GM21390 (cell line): ENCODE data around the gene ABCD2.
"Not testable (repeated sequence)": the region's sequence is repeated elsewhere in the genome, so short reads cannot be mapped to it uniquely, and the experiment has no call there.

Experiments used
- ATAC-seq: cut with Tn5 transposase; IDR thresholded peaks from one replicate; pipeline ENCODE4 v1.9.1; 2021; ENCODE audit not compliant: unreplicated experiment

Gene ABCD2

DNA sequence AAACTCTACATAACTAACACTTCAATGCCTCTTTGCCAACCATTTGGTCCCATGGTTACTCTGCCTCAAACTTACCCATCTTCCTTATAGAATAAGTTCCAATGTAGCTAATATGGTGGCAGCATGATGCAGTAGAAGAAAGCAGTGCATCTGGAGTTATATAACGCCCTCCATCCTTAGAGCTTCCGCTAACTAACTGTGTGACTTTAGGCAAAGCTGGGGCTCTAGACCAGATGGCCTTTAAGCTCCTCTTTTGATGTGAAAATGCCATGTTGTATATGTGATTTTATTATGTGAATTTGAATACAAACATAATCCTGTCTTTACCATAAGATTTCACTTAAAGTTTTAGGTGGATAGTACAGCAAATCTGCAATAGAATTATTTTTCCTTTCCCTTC is 6.1 kb downstream of the ABCD2 start:
- no peak for ATAC-seq

DNA sequence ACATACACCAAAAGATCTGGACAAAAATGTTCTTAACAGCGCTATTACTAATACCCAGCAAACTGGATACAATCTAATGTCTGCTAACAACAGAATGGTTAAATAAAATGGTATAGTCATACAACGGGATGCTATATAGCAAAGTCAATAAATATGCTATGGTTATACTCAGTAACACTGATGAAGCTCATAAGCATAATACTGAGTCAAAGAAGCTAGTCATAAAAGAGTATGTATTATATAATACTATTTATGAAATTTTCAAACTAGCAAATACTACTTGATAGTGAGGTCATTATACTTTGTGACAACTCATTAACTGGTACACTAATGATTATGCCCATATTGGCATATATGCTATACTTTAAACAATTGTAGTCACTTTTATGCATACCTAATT is 7.4 kb downstream of the ABCD2 start:
- ATAC-seq = no peak

DNA sequence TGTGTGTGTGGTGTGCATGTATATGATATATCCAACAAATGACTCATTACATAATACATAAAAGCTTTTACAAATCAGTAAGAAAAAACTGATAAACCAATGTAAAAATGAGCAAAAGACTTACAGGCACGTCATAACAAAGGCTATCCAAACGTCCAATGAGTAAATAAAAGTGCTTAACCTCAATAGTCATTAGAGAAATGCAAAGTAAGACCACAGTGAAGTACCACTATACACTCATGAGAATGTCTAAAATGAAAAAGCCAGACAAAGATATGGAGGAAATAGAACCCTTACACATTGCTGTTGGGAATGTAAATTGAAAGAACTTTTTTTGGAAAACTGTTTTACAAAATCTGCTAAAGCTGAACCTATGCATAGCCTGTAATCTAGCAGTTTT is 7.8 kb downstream of the ABCD2 start:
- no peak for ATAC-seq

DNA sequence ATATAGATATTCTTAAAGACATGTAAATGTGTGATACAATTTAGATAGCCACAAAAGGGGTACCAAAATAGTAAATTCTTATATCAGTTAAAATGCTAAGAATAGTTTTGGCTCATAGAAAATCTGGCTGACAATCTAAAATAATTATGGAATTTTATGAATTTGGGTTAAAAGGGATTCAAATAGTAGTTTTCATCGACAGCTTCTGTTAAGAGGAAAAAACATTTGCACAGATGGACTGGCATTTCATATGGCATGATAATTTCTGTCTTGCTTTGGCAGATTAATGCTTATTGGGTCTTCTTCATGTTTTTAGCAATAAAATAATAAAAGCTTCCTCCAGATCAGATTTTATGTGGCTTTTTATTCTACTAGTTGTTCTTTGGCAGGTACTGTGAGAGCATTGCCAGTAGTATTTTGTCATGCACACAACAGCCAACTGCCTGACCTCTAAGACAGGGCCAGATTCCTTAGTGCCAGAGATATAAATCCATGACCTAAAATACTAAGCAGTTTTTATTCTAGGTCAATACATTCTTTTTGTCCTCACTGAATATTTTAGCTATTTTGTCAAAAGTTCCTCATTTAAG is 9.1 kb downstream of the ABCD2 start:
- ATAC-seq = no peak

DNA sequence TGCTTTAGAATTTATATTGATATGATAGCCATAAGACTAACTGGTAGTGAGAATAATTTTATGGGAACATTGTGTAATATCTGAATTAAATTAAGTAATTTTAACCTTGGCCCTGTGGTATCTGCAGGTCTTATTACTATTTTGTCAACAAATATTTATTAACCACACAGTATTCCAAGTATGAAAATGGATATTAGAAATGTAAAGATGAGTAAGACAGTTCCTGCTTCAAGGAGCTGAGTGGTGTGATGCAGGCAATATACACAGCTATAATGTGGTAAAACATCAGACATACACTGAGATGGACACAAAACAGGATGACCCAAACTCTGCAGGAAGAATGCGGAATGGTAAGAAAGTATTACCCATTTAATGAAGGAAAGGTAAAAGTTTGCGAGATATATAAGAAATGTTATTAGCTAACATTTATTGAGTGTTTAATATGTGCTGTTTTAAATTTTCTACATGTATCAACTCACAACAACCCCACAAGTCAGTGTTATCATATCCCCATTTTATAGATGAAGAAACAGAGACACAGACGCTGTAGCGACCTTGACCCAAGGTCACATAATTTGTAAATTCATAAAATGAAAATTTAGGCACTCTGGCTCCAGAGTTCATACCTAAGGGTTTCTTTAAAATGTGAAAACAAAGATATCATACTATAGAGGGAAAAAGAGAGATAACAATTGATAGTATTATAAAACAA is 12.7 kb downstream of the ABCD2 start:
- no peak for ATAC-seq

DNA sequence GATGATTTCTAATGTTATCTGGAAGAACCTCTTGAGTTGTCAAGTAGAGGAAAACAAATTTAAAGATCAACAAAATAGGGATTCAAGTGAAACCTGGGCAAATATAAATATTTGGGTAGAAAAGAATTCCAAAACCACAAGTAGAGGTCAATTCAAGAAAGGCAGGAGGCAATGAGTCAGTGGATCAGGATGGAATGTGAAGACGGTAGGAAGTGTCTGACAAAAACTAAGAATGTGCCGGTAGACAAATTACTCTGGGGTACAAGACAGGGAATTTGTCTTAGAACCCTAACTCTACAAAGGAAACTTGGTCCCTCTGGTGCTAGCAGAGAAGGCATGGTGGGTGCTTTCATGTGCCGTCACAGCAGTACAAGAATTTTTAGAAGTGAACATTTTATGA is 13.6 kb downstream of the ABCD2 start:
- ATAC-seq = no peak

DNA sequence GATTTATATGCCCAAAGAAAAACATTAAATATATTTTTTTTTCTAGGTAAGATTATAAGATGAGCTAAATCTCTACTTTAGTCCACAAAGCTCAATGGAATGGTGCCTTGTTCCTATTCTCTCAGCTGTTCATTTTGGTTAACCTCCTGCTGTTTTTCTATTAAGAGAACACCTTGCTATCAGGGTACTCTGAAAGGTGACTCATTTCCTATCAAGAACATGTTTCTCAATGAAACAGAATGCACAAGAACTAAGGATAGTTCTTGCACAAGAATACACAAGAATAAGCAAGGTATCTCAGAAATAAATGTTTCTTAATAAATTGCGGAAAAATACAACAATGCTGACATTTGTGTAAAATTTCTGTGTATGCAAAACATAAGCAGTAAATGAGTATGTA is 14.1 kb downstream of the ABCD2 start:
- no peak for ATAC-seq

DNA sequence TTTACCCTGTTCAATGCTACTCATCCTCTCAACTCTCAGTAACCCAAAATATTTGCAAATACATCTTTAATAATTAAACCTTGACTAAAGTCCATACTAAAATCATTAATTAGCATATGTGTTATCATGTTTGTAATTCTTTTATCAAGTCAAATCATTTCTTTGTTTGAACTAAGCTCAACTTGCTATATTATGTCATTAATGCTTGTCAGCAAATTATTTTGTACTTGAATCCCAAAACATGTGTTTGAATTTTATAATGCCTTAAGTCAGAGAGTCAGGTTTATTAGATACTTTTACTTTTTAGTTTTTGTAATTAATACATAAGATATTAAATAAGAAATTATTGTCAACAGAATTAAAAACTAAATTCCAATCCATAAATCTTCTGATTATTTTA is 16.5 kb downstream of the ABCD2 start:
- ATAC-seq = no peak

DNA sequence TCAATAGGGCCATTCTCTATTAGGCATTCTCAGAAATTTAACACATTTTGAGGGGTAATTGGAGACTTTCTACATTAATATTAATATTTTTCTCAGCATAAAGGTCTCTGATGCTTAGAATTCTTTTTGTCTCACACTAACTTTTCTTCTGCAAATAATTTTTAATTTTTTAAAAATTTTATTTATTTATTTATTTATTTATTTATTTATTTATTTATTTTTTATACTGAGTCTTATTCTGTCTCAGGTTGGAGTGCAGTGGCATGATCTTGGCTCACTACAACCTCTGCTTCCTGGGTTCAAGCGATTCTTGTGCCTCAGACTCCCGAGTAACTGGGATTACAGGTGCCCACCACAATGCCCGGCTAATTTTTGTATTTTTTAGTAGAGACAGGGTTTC is 17.7 kb downstream of the ABCD2 start:
- not testable (repeated sequence) for ATAC-seq

DNA sequence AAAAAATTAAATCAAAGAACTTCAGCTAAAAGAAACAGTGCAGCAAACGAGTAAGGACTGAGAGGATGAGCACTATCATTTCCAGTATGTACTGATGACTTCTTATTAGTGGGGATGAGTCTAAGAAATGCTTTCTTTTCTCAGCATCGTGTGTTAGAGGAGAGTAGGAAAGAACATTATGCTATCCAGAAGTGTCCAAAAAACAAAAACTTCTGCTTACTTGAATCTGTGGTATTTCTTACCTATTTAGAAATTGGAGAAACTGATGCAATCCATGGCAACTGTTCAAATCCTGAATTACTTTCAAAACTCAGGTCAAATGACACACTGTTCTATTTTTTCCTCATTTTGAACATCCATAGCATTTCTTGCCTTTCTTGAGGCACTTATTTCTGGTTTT is 23.7 kb downstream of the ABCD2 start:
- ATAC-seq = no peak

DNA sequence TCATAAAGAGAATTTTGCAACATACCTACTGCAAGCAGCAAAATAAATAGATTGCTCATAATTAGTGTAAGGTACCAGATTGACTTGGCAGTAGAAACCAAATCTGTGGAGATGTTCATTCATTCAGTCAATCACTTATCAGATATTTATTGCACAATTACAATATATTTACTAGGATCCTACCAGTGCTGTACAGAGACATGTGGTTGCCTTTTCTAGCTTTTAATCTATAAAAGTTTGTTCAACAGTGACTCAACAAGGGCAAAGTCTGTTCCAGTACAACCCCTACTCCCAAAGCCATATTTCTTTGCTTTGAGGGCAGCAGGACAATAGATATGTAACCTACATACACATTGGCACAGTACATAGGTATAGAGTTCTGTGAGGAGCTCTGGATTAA is 27.3 kb downstream of the ABCD2 start:
- ATAC-seq = no peak

GRCh38 chr12:39588348-39588747 is 31.3 kb downstream of the ABCD2 start:
- no peak for ATAC-seq

- peak; percentile 84 for ATAC-seq
These were observed 32.4 kb downstream of the ABCD2 start for GRCh38 chr12:39587225-39587624.

GRCh38 chr12:39586816-39587215 is 32.8 kb downstream of the ABCD2 start:
- no peak for ATAC-seq

DNA sequence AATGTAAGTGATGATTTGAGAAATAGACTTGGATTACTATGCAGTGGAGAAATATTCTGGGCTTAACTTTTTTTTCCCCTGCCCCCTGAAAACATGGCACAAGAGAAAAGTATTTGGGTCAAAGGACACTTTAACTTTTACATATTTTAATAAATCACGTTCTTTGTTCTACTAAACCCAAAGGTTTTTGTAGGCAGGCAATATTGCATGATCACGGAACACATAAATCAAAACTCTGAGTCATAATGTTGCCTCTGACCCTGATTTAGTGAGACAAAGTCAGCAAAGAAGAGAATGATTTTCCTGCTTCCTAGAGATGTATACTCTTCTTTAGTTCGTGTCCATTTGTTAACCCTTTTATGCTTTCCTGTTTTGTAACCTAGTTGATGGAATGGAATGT is 38.0 kb downstream of the ABCD2 start:
- ATAC-seq = no peak

- no peak for ATAC-seq
These were observed 44.1 kb downstream of the ABCD2 start for GRCh38 chr12:39575498-39575875.

DNA sequence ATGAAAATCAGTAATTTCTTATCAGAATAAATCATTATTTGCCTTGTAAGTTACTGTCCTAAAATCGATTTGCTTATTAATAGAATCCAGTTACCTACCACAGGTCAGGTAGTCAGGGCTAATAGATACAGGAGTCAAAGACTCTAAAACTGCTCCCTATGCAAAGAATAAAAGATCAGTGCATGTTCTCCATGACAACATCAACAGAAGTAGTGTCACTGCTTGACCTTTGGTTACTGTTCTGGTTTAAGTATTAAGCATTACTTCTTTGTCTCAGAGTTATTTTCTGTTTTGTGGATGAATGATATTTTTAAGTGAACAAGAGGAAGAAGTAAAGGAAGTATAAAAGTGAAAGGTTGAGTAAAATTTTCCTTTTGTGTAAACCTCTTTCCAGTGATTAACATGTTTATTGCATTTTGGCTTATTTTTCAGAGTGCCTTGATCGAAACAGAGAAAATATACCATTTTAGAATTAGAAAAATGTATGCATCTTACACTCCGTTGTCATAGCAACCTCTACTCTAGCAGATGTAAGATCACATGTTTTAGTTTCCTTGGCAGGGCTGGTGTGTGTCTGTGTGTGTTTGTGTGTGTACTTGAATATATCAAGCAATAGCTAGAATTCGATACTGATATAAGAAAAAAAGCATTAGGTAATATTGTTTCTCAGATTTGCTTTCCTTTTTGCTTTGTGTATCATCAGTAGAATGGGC is 44.7 kb downstream of the ABCD2 start:
- no peak for ATAC-seq

DNA sequence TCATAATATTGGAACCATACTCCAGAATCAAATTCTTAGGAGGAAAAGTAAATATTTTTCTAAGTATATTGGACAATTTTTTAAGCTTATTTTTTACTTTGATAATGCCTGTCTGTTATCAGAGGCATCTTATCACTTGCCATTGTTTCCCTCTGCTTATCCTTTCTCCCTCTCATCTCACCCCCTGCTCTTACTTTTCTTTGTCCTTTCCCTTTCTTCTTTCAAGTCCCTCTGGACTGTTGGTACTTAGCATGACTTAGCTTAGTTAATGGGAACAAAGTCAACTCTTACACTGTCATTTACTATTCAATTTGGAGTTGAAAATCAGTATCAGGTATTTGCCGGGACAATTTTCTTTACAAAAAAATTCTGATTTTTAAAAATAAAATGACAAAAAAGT is 45.2 kb downstream of the ABCD2 start:
- ATAC-seq = no peak

DNA sequence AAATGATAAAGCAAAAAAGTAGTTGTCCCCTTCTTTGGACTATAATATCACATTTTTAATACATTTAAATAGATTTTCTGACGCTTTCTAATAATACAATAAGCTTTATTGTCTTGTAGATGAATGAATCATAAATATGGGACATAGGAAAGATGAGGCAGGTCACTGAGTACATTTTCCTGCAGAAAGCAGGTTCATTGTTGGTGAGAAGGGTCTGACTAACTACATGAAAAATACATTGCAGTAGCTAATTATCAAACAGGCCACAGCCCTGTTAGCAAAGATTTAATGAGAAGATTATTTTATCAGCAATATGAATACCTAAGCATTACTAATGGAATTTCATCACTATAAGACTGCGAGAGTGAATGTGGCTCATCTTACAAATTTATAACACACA is 45.6 kb downstream of the ABCD2 start:
- no peak for ATAC-seq

DNA sequence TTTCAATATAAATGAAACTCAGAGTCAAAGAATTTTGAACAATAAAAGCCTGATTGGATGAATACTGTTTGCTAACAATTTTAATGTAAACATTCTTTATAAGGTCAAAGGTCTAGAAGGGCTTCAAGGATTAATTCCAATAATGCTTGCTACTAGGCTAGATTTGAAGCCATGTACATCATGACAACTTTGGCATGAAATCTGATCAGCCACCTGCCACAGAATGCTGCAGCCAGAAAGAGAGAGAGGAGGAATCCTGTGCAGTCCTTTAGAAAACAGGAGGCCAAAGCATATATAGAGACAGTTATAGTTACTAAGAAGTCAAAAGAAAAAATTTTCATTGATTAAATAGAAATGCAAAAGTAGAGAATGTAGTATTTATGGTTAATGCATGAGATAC is 47.1 kb downstream of the ABCD2 start:
- ATAC-seq = no peak

- ATAC-seq = no peak
These were observed 48.3 kb downstream of the ABCD2 start for GRCh38 chr12:39571351-39571750.

DNA sequence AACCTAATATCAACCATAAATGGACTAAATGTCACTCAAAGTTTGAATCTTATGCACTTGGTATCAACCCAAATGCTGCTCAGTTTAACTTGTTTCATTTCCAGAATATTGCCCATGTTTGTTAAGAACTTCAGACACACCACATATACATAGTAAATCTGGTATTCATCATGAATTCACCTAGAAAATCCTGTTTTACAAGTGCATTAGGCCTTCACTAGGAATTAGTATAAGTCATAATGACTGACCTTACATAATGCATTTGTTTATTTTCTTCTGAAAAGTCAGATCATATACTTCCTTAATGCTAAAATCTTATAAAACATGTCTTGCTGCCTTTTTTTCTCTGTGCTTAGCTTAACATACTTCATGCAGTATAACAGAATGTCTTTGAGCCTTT is 66.1 kb downstream of the ABCD2 start:
- no peak for ATAC-seq

GRCh38 chr12:39544211-39544610 is 75.4 kb downstream of the ABCD2 start:
- ATAC-seq = not testable (repeated sequence)
